K562 (cell line): ENCODE measurements around the gene STXBP6. TPM values are rescaled to one million over a fixed set of nuclear protein-coding genes. Genes with fewer than 3 reads are reported as not detected.

Source experiments
- ATAC-seq: fragments of 200-7000 bp; cut with Tn5 transposase; 3 replicates; pipeline ENCODE4 v1.9.1; 2020; ENCODE audit warnings: moderate library complexity
- BruUV-seq: library from RNA; stranded (reverse); fragments of 400-500 nt; replicated peaks from 2 replicates; lab custom pipeline; 2021; lab: Mats Ljungman, UMichigan
- CTCF ChIA-PET: fragments of 300-600 bp; formaldehyde crosslinking; extraction: SDS; loops from one replicate; lab custom pipeline; 2021; ENCODE audit warnings: low intra/inter-chr PET ratio; lab: Yijun Ruan, JAX
- POLR2A ChIA-PET: fragments of 300-600, 350-650 bp; sonication (Branson Sonifier 250); formaldehyde crosslinking; extraction: SDS; loops from one replicate; lab custom pipeline; 2021; ENCODE audit warnings: antibody characterized with exemption, inconsistent platforms; lab: Yijun Ruan, JAX
- DNase-seq, 4 experiments: peaks; one replicate each; pipeline versions ENCODE4 v3.0.0 to v3.0.0-alpha.2; 2011 to 2018; ENCODE audit warnings: low spot score in 3 of 4, mixed read lengths in 3 of 4; ENCODE audit errors: extremely low read depth in 1 of 4
- FAIRE-seq: peaks from 2 replicates; lab custom pipeline; 2011; peaks lifted over from hg19 to GRCh38; lab: Jason Lieb, UNC
- H2AFZ ChIP-seq: 2 replicates; pipeline ENCODE4 v1.6.0; 2011; ENCODE audit warnings: low read depth, low read length, control low read depth, inconsistent platforms
- H3K27ac ChIP-seq: fragments of 200-600 bp; 3 replicates; pipeline ENCODE4 v1.8.0; 2011; ENCODE audit warnings: low read depth, mild to moderate bottlenecking, control low read depth, inconsistent platforms, low read length, moderate library complexity, mixed read lengths; ENCODE audit errors: extremely low read depth
- H3K27me3 ChIP-seq, 2 experiments: fragments of 300-600 bp in 1 of 2; 2 replicates in 1 of 2; 3 replicates in 1 of 2; pipeline versions ENCODE4 v1.6.0 to v1.8.0; 2011; ENCODE audit warnings: inconsistent platforms in 2 of 2, low read length in 2 of 2, mild to moderate bottlenecking in 1 of 2, mixed read lengths in 1 of 2, moderate library complexity in 1 of 2; ENCODE audit not compliant: control insufficient read depth in 2 of 2, insufficient read depth in 2 of 2
- H3K36me3 ChIP-seq: fragments of 300-600 bp; 3 replicates; pipeline ENCODE4 v1.8.0; 2011; ENCODE audit warnings: mild to moderate bottlenecking, low read length, inconsistent platforms; ENCODE audit not compliant: control insufficient read depth, insufficient read depth
- H3K4me1 ChIP-seq, 2 experiments: fragments of 200-600 bp in 1 of 2; replicated peaks in 1 of 2; 2 replicates in 1 of 2; 3 replicates in 1 of 2; pipeline versions ENCODE4 v1.5.1 to v1.8.0; 2011; ENCODE audit warnings: inconsistent platforms in 2 of 2, low read length in 2 of 2, mild to moderate bottlenecking in 1 of 2, mixed read lengths in 1 of 2, moderate library complexity in 1 of 2; ENCODE audit not compliant: control insufficient read depth in 2 of 2, insufficient read depth in 2 of 2
- H3K4me2 ChIP-seq: 2 replicates; pipeline ENCODE4 v1.6.1; 2011; ENCODE audit warnings: low read length, control low read depth, inconsistent platforms, mixed read lengths; ENCODE audit not compliant: insufficient read depth
- H3K4me3 ChIP-seq: fragments of 200-600 bp; sonication (generic), shearing (Covaris generic); 2 replicates; pipeline ENCODE4 v1.5.1; 2016; ENCODE audit warnings: control low read depth, inconsistent platforms
- H3K79me2 ChIP-seq: fragments of 200-600 bp; 3 replicates; pipeline ENCODE4 v1.8.0; 2011; ENCODE audit warnings: low read length, inconsistent platforms; ENCODE audit not compliant: control insufficient read depth, insufficient read depth
- H3K9ac ChIP-seq, 2 experiments: 2 replicates each; pipeline versions ENCODE4 v1.6.0 to v1.6.1; 2011; ENCODE audit warnings: low read depth in 2 of 2, low read length in 2 of 2, control low read depth in 1 of 2, inconsistent platforms in 1 of 2, mild to moderate bottlenecking in 1 of 2, mixed read lengths in 1 of 2; ENCODE audit not compliant: insufficient read depth in 1 of 2
- H3K9me1 ChIP-seq: one replicate; pipeline ENCODE4 v1.6.0; 2011; ENCODE audit warnings: inconsistent platforms, mild to moderate bottlenecking, low read length, moderate library complexity; ENCODE audit not compliant: control insufficient read depth, insufficient read depth
- H3K9me3 ChIP-seq: replicated peaks from 2 replicates; pipeline ENCODE4 v1.5.1; 2011; ENCODE audit warnings: low read depth, low read length, inconsistent platforms; ENCODE audit not compliant: control insufficient read depth, insufficient read depth
- H4K20me1 ChIP-seq: replicated peaks from 2 replicates; pipeline ENCODE4 v1.6.1; 2011; ENCODE audit warnings: low read length, inconsistent platforms, mixed read lengths; ENCODE audit not compliant: control insufficient read depth, insufficient read depth
- CEBPB ChIP-seq: fragments of 450-650 bp; IDR thresholded peaks from 2 replicates; pipeline ENCODE4 v1.6.1; 2016; ENCODE audit warnings: missing genetic modification characterization, missing compliant biosample characterization
- CHD7 ChIP-seq: fragments of 200-600 bp; sonication (generic); IDR thresholded peaks from one replicate; pipeline ENCODE4 v1.6.1; 2012; ENCODE audit warnings: mild to moderate bottlenecking, low read depth, low read length, inconsistent platforms
- CREB3L1 ChIP-seq: fragments of 450-650 bp; IDR thresholded peaks from 2 replicates; pipeline ENCODE4 v1.6.1; 2014; ENCODE audit warnings: low read depth, mild to moderate bottlenecking, moderate library complexity, borderline replicate concordance
- EP400 ChIP-seq: fragments of 450-650 bp; IDR thresholded peaks from 2 replicates; pipeline ENCODE4 v1.6.1; 2017; ENCODE audit warnings: antibody characterized with exemption, mild to moderate bottlenecking, moderate library complexity
- PHB ChIP-seq: fragments of 250-450 bp; sonication (Bioruptor Pico); IDR thresholded peaks from 2 replicates; pipeline ENCODE4 v1.5.0; 2021
- SREBF1 ChIP-seq: fragments of 150-350 bp; IDR thresholded peaks from 2 replicates; pipeline ENCODE4 v1.6.1; 2014; ENCODE audit warnings: antibody characterized with exemption, low read depth, low read length, borderline replicate concordance
- ZNF699 ChIP-seq: fragments of 250-450 bp; sonication (Bioruptor Pico); IDR thresholded peaks from 2 replicates; pipeline ENCODE4 v1.8.0; 2021; ENCODE audit warnings: mild to moderate bottlenecking, moderate library complexity; ENCODE audit not compliant: insufficient replicate concordance
- WGBS: fragments of 100-300 bp; shearing (Covaris generic); methylation state at CpG from one replicate; pipeline ENCODE4 v1.1.6; 2016; ENCODE audit warnings: low coverage, mixed read lengths; ENCODE audit not compliant: insufficient coverage; ENCODE audit errors: missing lambda C conversion rate; 5-methylcytosine and 5-hydroxymethylcytosine counted together
- in situ Hi-C: fragments of 300-500 bp; cut with MboI; formaldehyde crosslinking; loops from 4 replicates; pipeline ENCODE4 v1.15.0; 2018; ENCODE audit warnings: inconsistent platforms, mixed read lengths
- intact Hi-C: fragments of 100-400 bp; cut with micrococcal nuclease; formaldehyde crosslinking; loops from 2 replicates; pipeline ENCODE4 v1.14.2; 2022
- polyA plus RNA-seq, 8 experiments: library from polyadenylated mRNA; depleted of rRNA in 4 of 8; stranded (reverse) in 5 of 8; unstranded in 3 of 8; fragments of >200 nt; fragmentation: Nextera tagmentation in 2 of 8; fragmentation: Illumina TruSeq in 1 of 8; extraction: Ambion mirVana in 2 of 8; extraction: Trizol in 1 of 8; gene quantifications; 2 replicates each; pipeline versions ENCODE4 v1.2.1 to v1.2.3, GENCODE V29; 2011 to 2014; ENCODE audit warnings: inconsistent platforms in 1 of 8, missing spikeins in 1 of 8
- total RNA-seq, 7 experiments: library from RNA; depleted of rRNA in 6 of 7; stranded (reverse); fragments of >200 nt in 6 of 7; fragmentation: Illumina TruSeq in 2 of 7; extraction: Trizol in 2 of 7; gene quantifications; 2 replicates each; pipeline versions ENCODE4 v1.2.1 to v1.2.3, GENCODE V29; 2011 to 2021; ENCODE audit warnings: low replicate concordance in 1 of 7

STXBP6 gene
- total and polyA plus RNA-seq, 9 of the 15 experiments (the other 6 are each of a cell fraction or from before 2014, with no cell fraction given): 0.27 to 0.89 (median 0.59) TPM

GRCh38 chr14:24894583-24895242 is 155.2 kb downstream of the STXBP6 start:
- no peaks in the 10 kb centered on the region for H3K27me3 ChIP-seq
- POLR2A ChIA-PET: no interaction called here
- H3K9me1 ChIP-seq: no peaks in the 10 kb centered on the region
- no peak overlapping the region for H3K4me3 ChIP-seq
- no peak overlapping the region for H2AFZ ChIP-seq
- no peaks in the 10 kb centered on the region for H3K79me2 ChIP-seq
- CTCF ChIA-PET: no interaction called here
- FAIRE-seq (no peak), DNase-seq (no peak), ATAC-seq (no peak)
- in situ Hi-C loops (no loop called here), intact Hi-C loops (no loop called here)
- H3K4me2 ChIP-seq: no peak overlapping the region
- H3K9me3 ChIP-seq: no peaks in the 10 kb centered on the region
- BruUV-seq: no TSS peak
- no peaks in the 10 kb centered on the region for H3K4me1 ChIP-seq
- H3K36me3 ChIP-seq: no peaks in the 10 kb centered on the region
- 0% methylated on average over 5 of the region's 5 CpGs for WGBS
- H4K20me1 ChIP-seq: no peaks in the 10 kb centered on the region
- no peak overlapping the region for H3K27ac ChIP-seq
- no peak overlapping the region for H3K9ac ChIP-seq
- TF ChIP-seq ZNF699 (CRISPR knock-in tag) (no peak), CHD7 (no peak), CREB3L1 (no peak), CEBPB (tag) (no peak), EP400 (no peak), SREBF1 (no peak), PHB (no peak)
